HG02943 (cell line): ENCODE measurements around the gene RPA1.
"Not testable (repeated sequence)": the region's sequence is repeated elsewhere in the genome, so short reads cannot be mapped to it uniquely, and the experiment has no call there.

Experiments used
- ATAC-seq: cut with Tn5 transposase; IDR thresholded peaks from one replicate; pipeline ENCODE4 v1.9.1; 2021; ENCODE audit warnings: mild to moderate bottlenecking, low read depth, moderate library complexity; ENCODE audit not compliant: unreplicated experiment

The RPA1 gene

DNA sequence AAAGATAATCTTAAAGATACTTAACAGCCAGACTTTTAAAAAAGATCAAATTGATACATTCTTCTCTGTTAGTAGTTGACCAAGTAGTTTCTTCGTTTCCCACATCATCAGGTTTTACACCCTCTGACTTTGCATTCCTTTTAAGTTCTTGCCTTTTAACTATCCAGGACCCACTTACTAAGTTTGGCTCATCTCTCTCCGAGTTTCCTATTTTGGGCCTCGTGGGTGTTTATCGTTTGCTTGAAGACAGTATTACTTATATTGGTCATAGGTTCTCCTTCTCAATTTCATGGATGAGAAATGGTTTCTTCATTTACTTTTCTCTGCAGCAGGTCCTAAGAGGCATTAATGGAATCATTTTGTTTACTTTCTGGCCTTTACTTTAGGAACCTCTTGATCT lies 43.2 kb downstream of the RPA1 start:
- ATAC-seq, result no peak

DNA sequence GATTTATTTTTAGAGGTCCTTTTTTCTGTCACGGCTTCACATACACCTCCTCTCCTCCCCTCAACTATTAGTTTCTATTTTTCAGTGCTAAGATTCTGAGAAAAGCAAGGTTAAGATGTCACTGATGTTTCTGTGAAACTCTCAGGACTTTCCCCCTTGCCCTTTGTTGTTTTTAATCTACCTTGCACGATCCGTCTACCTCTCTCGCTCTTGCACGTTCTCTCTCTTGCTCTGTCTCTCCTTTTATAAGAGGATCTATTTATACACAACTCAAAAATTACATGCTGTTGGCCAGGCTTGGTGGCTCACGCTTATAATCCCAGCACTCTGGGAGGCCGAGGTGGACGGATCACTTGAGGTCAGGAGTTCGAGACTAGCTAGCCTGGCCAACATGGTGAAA lies 43.6 kb downstream of the RPA1 start:
- no peak for ATAC-seq

DNA sequence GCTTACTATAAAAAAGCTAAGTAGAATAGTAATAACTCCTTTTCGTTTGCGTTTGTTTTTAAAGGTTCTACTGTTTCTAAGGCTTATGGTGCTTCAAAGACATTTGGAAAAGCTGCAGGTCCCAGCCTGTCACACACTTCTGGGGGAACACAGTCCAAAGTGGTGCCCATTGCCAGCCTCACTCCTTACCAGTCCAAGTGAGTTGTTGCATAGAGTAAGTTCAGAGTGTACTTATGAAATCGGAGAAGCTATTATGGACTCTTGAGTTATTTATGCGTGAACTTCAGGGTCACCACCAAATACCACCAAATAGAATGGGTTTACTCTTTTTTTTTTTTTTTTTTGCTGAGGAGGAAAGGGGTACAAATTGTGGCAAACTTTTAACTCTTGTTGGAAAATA lies 45.8 kb downstream of the RPA1 start:
- no peak for ATAC-seq

DNA sequence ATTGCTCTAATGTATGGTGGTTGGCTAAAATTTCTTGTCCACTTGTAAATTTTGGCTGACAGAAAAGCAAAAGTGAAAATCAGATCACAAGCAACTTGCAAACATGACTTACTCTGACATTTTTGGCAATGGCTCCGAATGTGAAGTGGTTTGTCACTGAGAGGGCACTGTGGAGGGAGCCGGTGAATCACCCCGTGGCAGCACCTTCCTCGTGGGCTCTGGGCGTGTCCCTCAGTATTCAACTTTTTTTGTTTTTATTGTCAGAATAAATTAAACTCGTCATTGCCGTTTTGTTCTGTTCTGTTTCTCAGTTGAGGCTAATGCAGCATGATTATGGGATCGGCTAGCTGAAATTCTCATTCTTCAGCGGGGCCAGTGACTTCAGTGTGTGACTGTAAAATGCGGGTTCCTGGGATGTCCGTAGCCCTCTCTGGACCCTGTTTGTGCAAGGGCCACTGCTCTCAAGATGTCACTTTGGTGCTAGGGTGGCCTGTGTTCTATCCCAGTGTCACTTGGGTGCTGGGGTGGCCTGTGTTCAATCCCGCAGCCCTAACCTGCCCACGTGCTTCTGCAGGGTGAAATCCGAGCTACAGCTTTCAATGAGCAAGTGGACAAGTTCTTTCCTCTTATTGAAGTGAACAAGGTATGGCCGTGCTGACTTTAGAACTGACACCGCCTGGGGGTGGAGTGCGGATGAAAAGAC lies 48.8 kb downstream of the RPA1 start:
- ATAC-seq, result no peak

DNA sequence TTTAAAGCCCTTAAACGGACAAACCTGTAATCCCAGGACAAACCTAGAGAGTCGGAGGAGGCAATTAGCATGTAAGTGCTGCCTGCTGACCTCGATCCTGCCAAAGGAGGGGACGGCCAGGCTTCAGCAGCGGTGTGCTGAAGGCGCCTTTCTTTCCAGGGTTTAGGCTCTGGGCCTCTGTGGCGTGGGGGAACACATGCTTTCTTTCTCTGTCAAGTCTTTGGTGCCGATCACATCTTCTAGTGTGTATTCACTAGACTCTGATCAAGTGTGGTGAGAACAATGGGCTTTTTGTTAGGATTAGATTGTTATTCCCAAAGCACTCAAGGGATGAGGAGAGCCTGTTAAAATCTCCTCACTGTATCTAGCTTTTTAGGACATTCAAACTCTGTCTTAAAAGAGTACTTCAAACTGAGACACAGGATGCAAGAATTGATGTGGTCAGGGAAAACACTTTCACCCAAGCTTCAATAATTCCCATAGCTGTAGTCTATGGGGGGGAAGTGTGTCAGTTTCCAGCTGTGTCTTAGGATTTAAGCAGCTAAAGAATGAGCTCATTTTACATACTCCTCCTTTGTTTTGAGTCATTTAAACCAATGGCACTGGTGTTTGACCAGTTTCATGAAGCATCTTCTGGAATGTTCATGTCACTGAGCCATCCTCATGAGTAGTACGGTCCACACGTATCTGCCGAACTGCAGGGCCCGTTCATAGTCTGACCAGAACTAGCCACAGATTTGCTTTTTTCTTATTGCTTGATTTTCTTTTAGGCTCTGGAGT lies 51.2 kb downstream of the RPA1 start:
- no peak for ATAC-seq

DNA sequence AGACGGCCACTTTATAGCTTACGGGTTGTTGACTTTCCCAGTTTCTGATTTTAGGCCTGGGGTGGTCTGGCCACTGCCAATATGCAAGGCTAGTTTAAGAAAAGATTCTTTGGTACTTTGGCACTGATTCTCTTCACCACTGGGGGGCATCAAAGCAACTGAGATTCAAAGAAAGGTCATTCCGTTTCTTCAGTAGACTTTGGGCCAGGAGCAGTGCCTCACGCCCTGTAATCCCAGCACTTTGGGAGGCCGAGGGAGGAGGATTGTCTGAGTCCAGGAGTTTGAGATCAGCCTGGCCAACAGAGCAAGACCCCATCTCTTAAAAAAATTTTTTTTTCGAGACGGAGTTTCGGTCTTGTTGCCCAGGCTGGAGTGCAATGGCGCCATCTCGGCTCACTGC lies 53.0 kb downstream of the RPA1 start:
- ATAC-seq, result no peak

DNA sequence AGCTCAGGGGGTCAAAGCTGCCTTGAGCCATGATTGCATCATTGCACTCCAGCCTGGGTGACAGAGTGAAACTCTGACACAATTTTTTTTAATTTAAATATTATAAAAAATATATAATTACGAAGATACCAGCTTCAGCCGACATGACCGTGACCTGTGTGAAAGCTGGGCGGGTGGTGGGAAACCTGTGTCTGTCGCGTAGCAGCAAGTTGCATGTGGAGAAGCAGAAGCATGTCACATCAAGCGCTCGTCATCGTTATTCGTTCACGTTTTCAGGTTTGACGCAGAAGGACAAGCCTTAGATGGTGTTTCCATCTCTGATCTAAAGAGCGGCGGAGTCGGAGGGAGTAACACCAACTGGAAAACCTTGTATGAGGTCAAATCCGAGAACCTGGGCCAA lies 53.7 kb downstream of the RPA1 start:
- no peak for ATAC-seq

DNA sequence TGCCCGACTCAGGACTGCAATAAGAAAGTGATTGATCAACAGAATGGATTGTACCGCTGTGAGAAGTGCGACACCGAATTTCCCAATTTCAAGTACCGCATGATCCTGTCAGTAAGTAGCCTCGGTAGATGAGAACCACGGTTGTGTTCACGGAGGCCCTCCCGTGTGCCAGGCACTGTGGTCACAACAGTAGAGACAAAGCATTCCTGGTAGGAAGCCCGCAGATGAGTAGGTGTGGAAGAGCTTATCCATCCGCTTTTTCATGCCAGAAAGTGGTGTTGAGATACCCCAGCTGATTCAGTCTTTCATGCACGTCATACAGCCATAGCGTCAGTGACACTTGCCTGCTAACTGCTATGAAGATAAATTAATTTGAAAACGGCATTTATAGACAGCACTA lies 58.9 kb downstream of the RPA1 start:
- ATAC-seq, result no peak

DNA sequence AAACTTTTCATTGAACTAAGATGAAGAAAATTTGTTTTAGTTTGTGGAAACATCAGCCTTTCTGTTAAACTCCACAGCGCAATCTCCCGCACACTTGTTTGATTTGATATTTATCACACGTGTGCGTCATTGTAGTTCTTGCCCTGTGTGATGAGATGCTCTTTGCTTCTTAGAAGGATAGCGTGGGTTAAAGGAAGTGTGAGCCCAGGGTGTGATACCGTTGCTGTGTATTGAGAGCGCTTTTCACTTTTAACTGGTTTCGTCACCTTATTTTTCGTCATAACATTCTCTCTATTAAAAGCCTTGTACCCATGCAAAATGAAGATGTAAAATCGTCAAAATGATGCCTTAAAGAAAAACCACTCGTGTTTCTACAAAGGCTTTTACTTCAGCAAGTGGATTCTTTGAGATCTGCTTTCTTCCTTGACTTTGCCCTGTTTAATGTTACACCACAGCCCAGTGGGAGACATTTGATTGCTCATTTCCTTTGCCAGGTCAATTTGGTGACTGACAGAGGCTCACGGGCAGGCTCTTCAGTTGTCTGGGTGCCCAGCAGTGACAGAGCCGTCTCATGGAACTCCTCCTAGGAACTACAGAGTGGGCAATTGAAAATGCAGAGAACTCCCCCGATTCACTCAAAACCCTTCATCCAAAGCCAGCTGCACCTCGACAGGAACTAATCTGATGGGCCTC lies 61.1 kb downstream of the RPA1 start:
- no peak for ATAC-seq

DNA sequence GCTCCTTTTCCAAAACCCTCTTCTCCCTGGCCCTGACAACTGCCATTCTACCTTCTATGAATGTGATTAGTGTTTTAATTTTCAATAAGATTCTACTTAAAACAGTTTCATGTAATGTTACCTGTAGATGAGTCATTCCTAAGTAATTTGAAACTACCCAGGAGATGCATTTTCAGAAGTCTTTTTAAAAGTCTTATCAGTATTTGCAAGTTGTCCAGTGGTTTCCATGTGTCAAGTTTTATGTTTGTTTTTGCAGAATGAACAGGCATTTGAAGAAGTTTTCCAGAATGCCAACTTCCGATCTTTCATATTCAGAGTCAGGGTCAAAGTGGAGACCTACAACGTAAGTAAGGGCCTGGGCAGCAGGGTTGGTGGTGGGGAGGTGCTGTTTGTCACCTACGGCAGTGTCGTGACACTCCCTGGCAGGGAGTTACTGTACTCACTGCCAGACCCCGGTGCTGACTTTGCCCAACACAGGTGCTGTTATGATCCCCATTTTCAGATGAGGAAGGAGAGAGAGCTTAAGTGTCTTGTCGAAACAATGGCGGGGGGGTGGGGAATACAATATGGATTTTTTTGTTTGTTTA lies 65.0 kb downstream of the RPA1 start:
- no peak for ATAC-seq

DNA sequence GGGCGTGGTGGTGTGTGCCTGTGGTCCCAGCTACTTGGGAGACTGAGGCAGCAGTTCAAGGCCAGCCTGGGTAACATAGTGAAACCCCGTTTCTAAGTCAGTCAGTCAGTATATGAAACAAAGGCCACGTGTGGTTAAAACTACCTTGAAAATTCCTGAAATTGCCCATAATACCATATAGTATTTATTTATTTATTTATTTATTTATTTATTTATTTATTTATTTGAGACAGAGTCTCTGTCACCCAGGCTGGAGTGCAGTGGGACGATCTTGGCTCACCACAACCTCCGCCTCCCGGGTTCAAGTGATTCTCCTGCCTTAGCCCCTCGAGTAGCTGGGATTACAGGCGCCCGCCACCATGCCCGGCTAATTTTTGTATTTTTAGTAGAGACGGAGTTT lies 65.7 kb downstream of the RPA1 start:
- not testable (repeated sequence) for ATAC-seq

DNA sequence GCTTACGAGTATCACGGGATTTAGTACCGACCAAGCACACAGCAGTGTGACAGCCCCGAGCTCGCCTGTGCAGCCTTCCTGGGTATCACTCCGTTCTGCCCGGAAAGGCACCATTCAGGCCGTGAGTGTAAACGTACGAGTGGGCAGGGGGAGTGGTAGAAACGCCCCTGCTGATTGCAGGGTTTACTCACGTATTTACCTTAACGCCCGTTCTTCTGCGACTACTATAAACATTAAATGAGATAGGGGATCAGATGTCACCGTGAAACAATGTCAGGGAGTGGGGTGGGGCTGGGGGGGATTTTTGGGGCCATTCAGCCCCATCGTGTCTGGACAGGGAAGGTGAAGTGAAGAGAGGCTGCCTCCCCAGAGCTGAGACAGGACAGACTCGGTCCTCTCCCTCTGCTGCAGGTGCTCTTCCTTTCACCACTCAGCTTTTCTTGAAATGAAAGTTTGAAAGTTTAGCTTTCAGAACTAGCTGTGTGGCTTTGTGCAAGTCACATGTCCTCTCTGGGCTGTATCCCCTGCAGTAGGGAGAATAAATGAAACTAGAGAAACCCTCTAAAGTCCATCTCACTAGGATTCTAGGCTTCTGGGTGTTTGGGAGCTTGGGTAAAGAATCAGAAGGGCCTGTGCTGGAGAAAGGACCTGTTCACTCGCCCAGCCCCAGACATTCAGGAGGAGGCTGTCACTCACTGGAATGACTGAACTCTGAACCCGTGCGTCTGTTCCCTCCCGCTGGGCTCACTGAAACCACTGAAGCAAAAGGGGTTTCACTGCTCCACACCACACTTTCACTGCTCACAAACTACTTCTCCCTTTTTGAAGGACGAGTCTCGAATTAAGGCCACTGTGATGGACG lies 66.7 kb downstream of the RPA1 start:
- ATAC-seq, result no peak

DNA sequence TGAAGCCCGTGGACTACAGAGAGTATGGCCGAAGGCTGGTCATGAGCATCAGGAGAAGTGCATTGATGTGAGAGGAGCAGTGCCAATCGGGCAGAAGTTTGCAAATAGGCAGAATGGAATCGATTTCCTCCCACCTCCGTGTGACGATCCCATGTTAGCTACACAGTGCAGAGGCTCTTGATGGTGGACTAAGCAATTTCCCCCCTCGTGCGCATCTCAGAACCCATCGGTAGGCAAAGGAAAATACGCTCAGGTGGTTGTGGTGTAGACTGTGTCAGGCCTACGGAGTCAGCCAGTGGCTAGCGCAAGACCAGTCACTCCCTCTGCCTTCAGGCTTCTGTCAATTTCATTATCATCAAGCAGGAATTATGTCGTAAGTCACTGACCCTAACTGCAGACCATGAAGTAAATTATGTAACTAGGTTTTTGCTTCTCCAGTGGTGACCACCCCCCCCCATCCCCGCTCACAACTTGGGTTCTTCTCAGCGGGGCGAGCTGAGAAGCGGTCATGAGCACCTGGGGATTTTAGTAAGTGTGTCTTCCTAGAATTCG lies 67.4 kb downstream of the RPA1 start:
- ATAC-seq, result no peak

DNA sequence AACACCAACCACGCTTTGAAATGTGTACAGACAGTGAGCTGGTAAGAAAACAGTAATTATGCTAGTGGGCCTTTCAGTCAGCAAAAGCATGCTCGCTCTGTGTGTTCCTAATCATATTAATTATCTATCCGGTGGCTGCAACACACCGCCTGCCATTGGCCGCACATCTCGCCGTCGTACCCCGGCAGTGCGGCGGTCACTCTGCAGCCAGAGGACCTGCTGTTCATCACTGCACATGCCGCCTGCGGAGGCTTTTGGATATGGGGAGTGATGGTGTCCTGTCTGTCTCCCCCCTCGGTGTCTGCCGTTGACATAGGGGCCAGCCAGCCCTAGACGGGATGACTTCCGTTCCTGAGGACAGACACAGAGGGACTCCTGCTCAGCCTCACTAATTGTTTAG lies 68.5 kb downstream of the RPA1 start:
- ATAC-seq, result no peak

DNA sequence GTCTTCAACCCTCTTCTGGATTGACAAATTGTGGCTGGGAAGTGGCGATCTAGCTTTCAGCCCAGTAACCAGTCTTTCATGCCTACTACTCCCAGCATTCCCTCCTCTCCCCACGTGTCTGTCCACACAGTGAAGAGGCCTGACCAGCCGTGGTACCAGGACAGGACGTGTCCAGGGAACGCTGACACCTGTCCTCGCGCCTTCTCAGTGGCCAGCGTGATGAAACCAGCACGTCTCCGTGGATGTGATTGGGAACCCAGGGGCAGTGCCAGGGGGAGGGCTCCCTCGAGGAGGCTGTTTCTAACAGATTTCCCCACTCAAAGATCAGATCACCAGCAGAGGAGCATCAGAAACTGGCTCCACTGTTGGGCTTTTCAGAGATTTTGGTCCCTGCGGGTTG lies 69.1 kb downstream of the RPA1 start:
- ATAC-seq, result no peak

DNA sequence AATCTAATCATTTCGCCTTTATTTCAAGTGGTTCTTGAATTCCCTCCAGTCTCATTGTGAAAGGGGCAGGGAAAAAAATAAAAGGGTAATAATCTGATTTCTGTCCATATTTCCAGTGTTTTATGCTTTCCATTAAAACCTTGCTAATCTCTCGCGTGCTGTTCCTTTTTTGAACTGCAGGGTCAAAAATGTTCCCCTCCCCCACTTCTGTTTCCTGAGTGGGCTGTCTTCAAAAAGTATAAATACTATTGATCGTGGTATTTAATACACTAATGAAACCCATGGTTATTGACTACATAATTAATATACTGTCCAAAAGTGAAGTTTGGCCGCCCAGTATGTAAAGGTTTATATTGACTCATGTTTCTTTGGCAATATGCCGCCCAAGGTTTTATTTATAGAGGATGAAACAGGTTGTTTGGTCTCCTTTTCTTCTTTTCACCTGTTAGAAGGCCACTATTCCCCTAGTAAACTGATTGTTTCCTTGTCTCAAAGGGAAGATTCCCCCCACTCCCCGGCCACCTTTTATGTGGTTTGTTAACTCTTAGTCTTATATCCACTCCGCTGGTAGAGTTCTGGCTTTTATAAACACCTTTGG lies 69.7 kb downstream of the RPA1 start:
- ATAC-seq, result no peak

DNA sequence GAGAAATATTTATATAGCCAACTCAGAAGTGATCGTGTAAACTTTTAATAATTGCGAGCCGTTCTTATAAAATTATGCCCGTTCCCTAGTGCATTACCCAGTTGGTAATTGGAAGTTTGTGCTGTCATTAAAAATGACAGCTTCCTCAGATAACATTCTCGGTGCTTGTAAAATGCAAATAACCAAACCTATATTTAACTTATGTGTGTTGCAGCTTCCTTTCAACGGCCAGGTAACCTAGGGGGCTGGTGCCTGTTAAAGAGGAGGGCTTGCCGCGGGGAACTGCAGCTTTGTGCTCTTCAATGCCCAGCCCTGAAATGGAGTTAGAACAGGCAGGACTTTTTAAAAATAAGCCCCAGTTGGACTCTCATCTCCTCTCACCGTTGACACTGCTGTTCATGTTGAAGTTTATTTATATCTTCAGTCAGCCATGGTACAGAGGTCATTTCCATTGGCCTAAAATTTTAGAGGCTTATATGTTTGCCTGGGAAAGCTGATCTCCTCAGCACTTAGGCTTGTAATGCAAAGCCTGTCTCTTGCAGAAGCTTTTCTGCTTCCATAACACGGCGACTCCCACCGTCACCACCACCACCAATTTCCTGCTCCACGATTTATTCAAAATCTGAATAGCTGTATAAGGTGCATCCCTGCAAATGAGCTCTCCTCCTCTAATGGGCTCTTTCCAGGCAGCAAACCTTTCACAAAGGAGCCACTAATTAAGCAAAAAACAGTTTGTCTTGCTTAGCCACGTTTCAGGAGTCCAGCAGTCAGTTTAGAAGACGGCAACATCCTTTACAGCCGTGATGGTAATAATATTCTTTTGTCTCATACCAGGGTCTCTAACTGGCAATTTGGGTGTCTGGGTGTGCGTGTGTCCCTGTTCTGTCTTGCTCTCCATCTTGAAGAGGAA lies 74.7 kb downstream of the RPA1 start:
- no peak for ATAC-seq

DNA sequence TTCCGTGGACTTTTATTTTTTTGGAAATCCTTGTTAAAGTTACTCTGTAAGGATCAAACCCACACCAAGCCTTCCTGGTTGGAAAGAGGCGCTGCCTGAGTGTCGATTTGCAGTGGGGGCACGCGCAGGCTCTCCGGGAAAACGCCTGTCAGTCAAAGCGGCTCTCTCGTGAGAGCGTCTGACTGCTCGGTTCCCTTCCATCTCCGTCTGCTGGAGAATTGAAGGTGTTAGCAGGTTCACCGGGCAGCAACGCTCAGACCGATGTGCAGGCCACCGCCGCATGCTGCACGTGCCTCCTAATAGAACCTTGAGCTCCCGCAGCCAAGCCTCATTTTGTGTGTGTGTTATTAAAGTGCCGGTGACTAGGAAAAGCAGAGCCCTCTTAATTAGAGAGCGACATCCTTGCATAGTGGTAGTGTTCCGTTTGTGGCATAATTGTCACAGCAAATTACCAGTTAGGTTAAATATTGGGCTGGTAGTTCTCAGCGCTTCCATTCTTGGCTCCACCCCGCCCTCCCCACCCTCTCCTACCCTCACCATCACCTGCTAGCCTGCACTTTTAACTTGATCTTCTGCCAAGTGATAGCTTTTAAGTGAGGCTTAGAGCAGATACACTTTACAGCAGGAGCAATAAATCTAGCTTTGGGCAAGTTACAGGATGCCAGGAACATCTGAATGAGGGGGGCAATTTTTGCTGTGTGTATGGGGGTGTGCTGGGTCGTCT lies 75.5 kb downstream of the RPA1 start:
- ATAC-seq, result no peak
